GM12873 (cell line): Measurements from ENCODE around the gene TNPO2.

ENCODE experiments used
- CTCF ChIP-seq: IDR thresholded peaks from 2 replicates; pipeline ENCODE4 v1.5.1; 2012; ENCODE audit warnings: low read depth, mild to moderate bottlenecking, moderate library complexity, low read length, control low read depth; ENCODE audit not compliant: insufficient read depth; ENCODE audit errors: missing control alignments

TNPO2 gene

GRCh38 chr19:12764698-12765097, 41.0 kb upstream of the TNPO2 start:
- no peak for TF ChIP-seq CTCF

GRCh38 chr19:12763100-12763499, 39.4 kb upstream of the TNPO2 start:
- TF ChIP-seq CTCF, result no peak

GRCh38 chr19:12759686-12760085, 36.0 kb upstream of the TNPO2 start:
- TF ChIP-seq CTCF, result no peak

- peak; percentile 97 for TF ChIP-seq CTCF
Observed at GRCh38 chr19:12757544-12758274, 34.0 kb upstream of the TNPO2 start.

GRCh38 chr19:12756150-12756883, 32.6 kb upstream of the TNPO2 start:
- TF ChIP-seq CTCF, result no peak

- TF ChIP-seq CTCF, result no peak
Observed at GRCh38 chr19:12754465-12755196, 30.9 kb upstream of the TNPO2 start.
